ENCODE measurements around the gene LPP. TPM values are rescaled to one million over a fixed set of nuclear protein-coding genes. Genes with fewer than 3 reads are reported as not detected.
A peak's percentile ranks its signal among the peaks of the same experiment; 100 is the strongest.

Gene LPP
- total RNA-seq, 2 donors from 2014 or later: 52.7 to 53.4 TPM

GRCh38 chr3:188934989-188935388, 781.0 kb downstream of the LPP start:
- ATAC-seq (no peak), DNase-seq (ENCODE audit: low spot score in 2 of 2) (no peak)
- Mint-ChIP-seq H3K9me3 (peaks cover 0 to 5% of the 10 kb centered on the region in 2 donors), H3K27ac (no peak overlapping the region), H3K36me3 (no peaks in the 10 kb centered on the region)

- Mint-ChIP-seq H3K9me3 (peaks cover 0 to 5% of the 10 kb centered on the region in 2 donors), H3K27ac (no peak overlapping the region), H3K36me3 (no peaks in the 10 kb centered on the region)
- DNase-seq (ENCODE audit: low spot score in 2 of 2) (no peak), ATAC-seq (peak in 1 of 2 donors; percentile 24)
These were observed 782.7 kb downstream of the LPP start for GRCh38 chr3:188936597-188937107.

GRCh38 chr3:188937389-188937788, 783.4 kb downstream of the LPP start:
- no peak for DNase-seq (ENCODE audit: low spot score in 2 of 2)
- no peak overlapping the region for H3K27ac Mint-ChIP-seq
- H3K36me3 Mint-ChIP-seq: no peaks in the 10 kb centered on the region
- H3K9me3 Mint-ChIP-seq: peaks cover 0 to 5% of the 10 kb centered on the region in 2 donors
- no peak for ATAC-seq

GRCh38 chr3:188938999-188939398, 785.0 kb downstream of the LPP start:
- no peak overlapping the region for H3K27ac Mint-ChIP-seq

GRCh38 chr3:188939814-188940572, 786.0 kb downstream of the LPP start:
- ATAC-seq (no peak), DNase-seq (ENCODE audit: low spot score in 2 of 2) (no peak)
- Mint-ChIP-seq H3K27ac (no peak overlapping the region), H3K36me3 (peaks cover 0 to under 1% of the 10 kb centered on the region in 2 donors), H3K9me3 (peaks cover 0 to 5% of the 10 kb centered on the region in 2 donors)

More at GRCh38 chr3:188938999-188939398, 785.0 kb downstream of the LPP start:
- H3K36me3 Mint-ChIP-seq: no peaks in the 10 kb centered on the region
- ATAC-seq: no peak
- H3K9me3 Mint-ChIP-seq: peaks cover 0 to 5% of the 10 kb centered on the region in 2 donors
- DNase-seq (ENCODE audit: low spot score in 2 of 2): no peak

Measured in activated naive CD4-positive, alpha-beta T cell treated with anti-CD3 and anti-CD28 coated beads, Interleukin-2, amount 50 U/mL, for 72 hours (primary cell).